ENCODE measurements around the gene FXYD2.
A peak's percentile ranks its signal among the peaks of the same experiment; 100 is the strongest.

The FXYD2 gene

GRCh38 chr11:117795638-117796455 lies 28.7 kb downstream of the FXYD2 start:
- no peak for DNase-seq

- DNase-seq: no peak
Observed at GRCh38 chr11:117794772-117795629, 29.5 kb downstream of the FXYD2 start.

GRCh38 chr11:117794135-117794534 lies 30.4 kb downstream of the FXYD2 start:
- DNase-seq: no peak

- no peak for DNase-seq
Observed at GRCh38 chr11:117793583-117793982, 31.0 kb downstream of the FXYD2 start.

GRCh38 chr11:117792992-117793391 lies 31.6 kb downstream of the FXYD2 start:
- no peak for DNase-seq

GRCh38 chr11:117792241-117792640 lies 32.3 kb downstream of the FXYD2 start:
- DNase-seq: no peak

- DNase-seq: no peak
Observed at GRCh38 chr11:117790279-117790678, 34.3 kb downstream of the FXYD2 start.

- no peak for DNase-seq
Observed at GRCh38 chr11:117789241-117789640, 35.3 kb downstream of the FXYD2 start.

GRCh38 chr11:117786135-117786870 lies 38.2 kb downstream of the FXYD2 start:
- DNase-seq: no peak

- no peak for DNase-seq
Observed at GRCh38 chr11:117782101-117782500, 42.4 kb downstream of the FXYD2 start.

- peak; percentile 11 for DNase-seq
Observed at GRCh38 chr11:117781627-117782026, 42.9 kb downstream of the FXYD2 start.

- DNase-seq: no peak
Observed at GRCh38 chr11:117780456-117780855, 44.1 kb downstream of the FXYD2 start.

GRCh38 chr11:117774553-117774952 lies 50.0 kb downstream of the FXYD2 start:
- DNase-seq: no peak

- no peak for DNase-seq
Observed at GRCh38 chr11:117772360-117772759, 52.2 kb downstream of the FXYD2 start.

GRCh38 chr11:117771841-117772240 lies 52.7 kb downstream of the FXYD2 start:
- DNase-seq: no peak

- no peak for DNase-seq
Observed at GRCh38 chr11:117771197-117771596, 53.3 kb downstream of the FXYD2 start.

GRCh38 chr11:117770061-117770460 lies 54.5 kb downstream of the FXYD2 start:
- DNase-seq: no peak

Data from NCI-H1694 (cell line).